DND-41 (cell line): ENCODE results near the gene IL4.

Experiments used
- ATAC-seq: fragments of 200-7000 bp; cut with Tn5 transposase; 3 replicates; pipeline ENCODE4 v1.9.1; 2021; ENCODE audit warnings: low read depth; ENCODE audit not compliant: insufficient read depth
- DNase-seq: peaks from one replicate; pipeline ENCODE4 v3.0.0-alpha.2; 2020
- H2AFZ ChIP-seq: 2 replicates; pipeline ENCODE4 v1.6.0; 2012; ENCODE audit warnings: low read depth, low read length
- H3K27ac ChIP-seq: 2 replicates; pipeline ENCODE4 v1.5.1; 2012; ENCODE audit warnings: low read length, inconsistent platforms
- H3K27me3 ChIP-seq: fragments of 200-600 bp; sonication (generic); 2 replicates; pipeline ENCODE4 v1.6.0; 2012; ENCODE audit warnings: low read length, mild to moderate bottlenecking, inconsistent platforms; ENCODE audit not compliant: insufficient read depth, poor library complexity
- H3K36me3 ChIP-seq: 2 replicates; pipeline ENCODE4 v1.5.1; 2012; ENCODE audit warnings: low read length, inconsistent platforms; ENCODE audit not compliant: insufficient read depth
- H3K4me1 ChIP-seq: 2 replicates; pipeline ENCODE4 v1.5.1; 2012; ENCODE audit warnings: mild to moderate bottlenecking, low read length; ENCODE audit not compliant: insufficient read depth
- H3K4me2 ChIP-seq: 2 replicates; pipeline ENCODE4 v1.6.0; 2012; ENCODE audit warnings: mild to moderate bottlenecking, moderate library complexity, low read length, inconsistent platforms; ENCODE audit not compliant: insufficient read depth
- H3K4me3 ChIP-seq, 2 experiments: fragments of 200-600 bp in 1 of 2; shearing (Covaris generic) in 1 of 2; 2 replicates each; pipeline ENCODE4 v1.5.1; 2012 to 2016; ENCODE audit warnings: inconsistent platforms in 2 of 2, low read length in 2 of 2, mild to moderate bottlenecking in 2 of 2, low read depth in 1 of 2, moderate library complexity in 1 of 2
- H3K79me2 ChIP-seq: 2 replicates; pipeline ENCODE4 v1.6.0; 2012; ENCODE audit warnings: low read length, inconsistent platforms; ENCODE audit not compliant: insufficient read depth
- H3K9ac ChIP-seq: 2 replicates; pipeline ENCODE4 v1.6.0; 2012; ENCODE audit warnings: low read depth, mild to moderate bottlenecking, inconsistent platforms, low read length, moderate library complexity
- H3K9me3 ChIP-seq: 2 replicates; pipeline ENCODE4 v1.5.1; 2012; ENCODE audit warnings: low read length, moderate library complexity, mild to moderate bottlenecking, inconsistent platforms; ENCODE audit not compliant: insufficient read depth, severe bottlenecking
- H4K20me1 ChIP-seq: 2 replicates; pipeline ENCODE4 v1.6.0; 2012; ENCODE audit warnings: low read length; ENCODE audit not compliant: insufficient read depth
- CTCF ChIP-seq: IDR thresholded peaks from 2 replicates; pipeline ENCODE4 v1.5.1; 2012; ENCODE audit warnings: borderline replicate concordance, low read length, moderate library complexity, mild to moderate bottlenecking; ENCODE audit not compliant: poor library complexity, severe bottlenecking; ENCODE audit errors: extremely low read depth
- EZH2 ChIP-seq: IDR thresholded peaks from 3 replicates; pipeline ENCODE4 v1.6.1; 2012; ENCODE audit warnings: borderline replicate concordance, low read depth, mild to moderate bottlenecking, moderate library complexity, low read length, inconsistent platforms; ENCODE audit not compliant: severe bottlenecking

IL4 gene

GRCh38 chr5:132651838-132652469 is 21.8 kb upstream of the IL4 start:
- Histone ChIP-seq H3K9me3 (no peaks in the 10 kb centered on the region), H4K20me1 (no peaks in the 10 kb centered on the region), H3K36me3 (no peaks in the 10 kb centered on the region), H3K9ac (no peak overlapping the region), H3K4me1 (no peaks in the 10 kb centered on the region), H2AFZ (no peak overlapping the region), H3K4me3 (no peak overlapping the region), H3K79me2 (no peaks in the 10 kb centered on the region), H3K4me2 (no peak overlapping the region), H3K27me3 (no peaks in the 10 kb centered on the region), H3K27ac (no peak overlapping the region)
- DNase-seq = no peak
- TF ChIP-seq CTCF = no peak
- no peak for TF ChIP-seq EZH2
- no peak for ATAC-seq

GRCh38 chr5:132653716-132654115 is 20.1 kb upstream of the IL4 start:
- no peaks in the 10 kb centered on the region for H3K36me3 ChIP-seq
- H3K4me2 ChIP-seq = no peak overlapping the region
- H3K27me3 ChIP-seq = no peaks in the 10 kb centered on the region
- DNase-seq (no peak), ATAC-seq (no peak)
- H3K9me3 ChIP-seq = no peaks in the 10 kb centered on the region
- H3K79me2 ChIP-seq = no peaks in the 10 kb centered on the region
- H4K20me1 ChIP-seq = no peaks in the 10 kb centered on the region
- H3K4me1 ChIP-seq = no peaks in the 10 kb centered on the region
- H3K27ac ChIP-seq = no peak overlapping the region
- H3K9ac ChIP-seq = no peak overlapping the region
- H2AFZ ChIP-seq = no peak overlapping the region
- no peak for TF ChIP-seq EZH2
- no peak for TF ChIP-seq CTCF
- H3K4me3 ChIP-seq = no peak overlapping the region

GRCh38 chr5:132655821-132656773 is 17.7 kb upstream of the IL4 start:
- Histone ChIP-seq H3K79me2 (no peaks in the 10 kb centered on the region), H3K27ac (no peak overlapping the region), H3K4me2 (no peak overlapping the region), H3K36me3 (no peaks in the 10 kb centered on the region), H2AFZ (no peak overlapping the region), H3K9ac (no peak overlapping the region), H4K20me1 (no peaks in the 10 kb centered on the region), H3K9me3 (no peaks in the 10 kb centered on the region), H3K4me3 (no peak overlapping the region), H3K27me3 (no peaks in the 10 kb centered on the region), H3K4me1 (no peaks in the 10 kb centered on the region)
- ATAC-seq = no peak
- no peak for DNase-seq
- no peak for TF ChIP-seq EZH2
- TF ChIP-seq CTCF = no peak
